Panc1 (cell line): ENCODE data around the gene MYCBP2. TPM values are rescaled to one million over a fixed set of nuclear protein-coding genes. Genes with fewer than 3 reads are reported as not detected.

Experiments
- ATAC-seq: fragments of 200-7000 bp; cut with Tn5 transposase; 2 replicates; pipeline ENCODE4 v1.9.1; 2020; ENCODE audit warnings: mild to moderate bottlenecking, moderate library complexity
- BruUV-seq: library from RNA; stranded (reverse); fragments of 400-500 nt; replicated peaks from 2 replicates; lab custom pipeline; 2021; lab: Mats Ljungman, UMichigan
- CTCF ChIA-PET: fragments of 300-600 bp; sonication (Branson Sonifier 250); formaldehyde crosslinking; loops from one replicate; lab custom pipeline; 2022; ENCODE audit warnings: antibody characterized with exemption; lab: Charles Lee
- POLR2A ChIA-PET: fragments of 300-600 bp; sonication (Branson Sonifier 250); formaldehyde crosslinking; loops from one replicate; lab custom pipeline; 2022; ENCODE audit warnings: antibody characterized with exemption; lab: Charles Lee
- DNase-seq: peaks from one replicate; pipeline ENCODE4 v3.0.0-alpha.2; 2010; ENCODE audit warnings: low read depth, low spot score
- H3K27ac ChIP-seq: 2 replicates; pipeline ENCODE4 v1.5.1; 2011; ENCODE audit warnings: mild to moderate bottlenecking, low read length, inconsistent platforms
- H3K27me3 ChIP-seq: fragments of 200-500 bp; sonication (Bioruptor generic); 2 replicates; pipeline ENCODE4 v1.6.0; 2014; ENCODE audit warnings: low read length, inconsistent platforms; ENCODE audit not compliant: control insufficient read depth, insufficient read depth
- H3K36me3 ChIP-seq: fragments of 200-500 bp; sonication (Bioruptor generic); 2 replicates; pipeline ENCODE4 v1.5.1; 2014; ENCODE audit warnings: inconsistent platforms, mild to moderate bottlenecking, low read length, moderate library complexity; ENCODE audit not compliant: control insufficient read depth, insufficient read depth
- H3K4me1 ChIP-seq: 2 replicates; pipeline ENCODE4 v1.5.1; 2011; ENCODE audit warnings: inconsistent platforms, mild to moderate bottlenecking, low read length, moderate library complexity; ENCODE audit not compliant: control insufficient read depth, insufficient read depth
- H3K4me3 ChIP-seq, 2 experiments: 2 replicates each; pipeline ENCODE4 v1.5.1; 2011 to 2012; ENCODE audit warnings: low read depth in 2 of 2, low read length in 2 of 2, mild to moderate bottlenecking in 2 of 2, inconsistent platforms in 1 of 2, moderate library complexity in 1 of 2
- H3K9me3 ChIP-seq: fragments of 200-500 bp; sonication (Bioruptor generic); 2 replicates; pipeline ENCODE4 v1.5.1; 2014; ENCODE audit warnings: low read depth, mild to moderate bottlenecking, inconsistent platforms, low read length, moderate library complexity; ENCODE audit not compliant: control insufficient read depth, insufficient read depth
- POLR2AphosphoS5 ChIP-seq: IDR thresholded peaks from 2 replicates; pipeline ENCODE4 v1.6.1; 2012; ENCODE audit warnings: mild to moderate bottlenecking, low read depth, low read length, moderate library complexity
- SIN3A ChIP-seq: IDR thresholded peaks from 2 replicates; pipeline ENCODE4 v1.6.1; 2012; ENCODE audit warnings: low read depth, mild to moderate bottlenecking, low read length, moderate library complexity, borderline replicate concordance; ENCODE audit not compliant: insufficient read depth
- TCF7L2 ChIP-seq: IDR thresholded peaks from 2 replicates; pipeline ENCODE4 v1.6.1; 2011; ENCODE audit warnings: mild to moderate bottlenecking, low read depth, low read length, inconsistent platforms
- in situ Hi-C: cut with HindIII; loops from 2 replicates; pipeline ENCODE4 v1.10.0; 2016; ENCODE audit warnings: low sequenced_read_pairs, low pct_unique_long_range_greater_than_20kb
- intact Hi-C: fragments of 100-400 bp; cut with micrococcal nuclease; formaldehyde crosslinking; loops from one replicate; pipeline ENCODE4 v1.10.0; 2022; ENCODE audit not compliant: unreplicated experiment
- total RNA-seq: library from RNA; stranded (reverse); gene quantifications from one replicate; pipeline ENCODE4 v1.2.1, GENCODE V29; 2021; ENCODE audit not compliant: unreplicated experiment
- TF ChIP-seq, protein P1 (sequence below): fragments of 450-650 bp; IDR thresholded peaks from 2 replicates; pipeline ENCODE4 v1.5.1; 2017; ENCODE audit warnings: mild to moderate bottlenecking
- TF ChIP-seq, protein P2 (sequence below), 2 experiments: IDR thresholded peaks; 2 replicates each; pipeline ENCODE4 v1.6.1; 2011 to 2012; ENCODE audit warnings: low read depth in 2 of 2, control low read depth in 1 of 2, low read length in 1 of 2, mild to moderate bottlenecking in 1 of 2, moderate library complexity in 1 of 2; ENCODE audit not compliant: insufficient read depth in 1 of 2

The MYCBP2 gene
- total RNA-seq, 1 experiment from 2014 or later, result 41.4 TPM

DNA sequence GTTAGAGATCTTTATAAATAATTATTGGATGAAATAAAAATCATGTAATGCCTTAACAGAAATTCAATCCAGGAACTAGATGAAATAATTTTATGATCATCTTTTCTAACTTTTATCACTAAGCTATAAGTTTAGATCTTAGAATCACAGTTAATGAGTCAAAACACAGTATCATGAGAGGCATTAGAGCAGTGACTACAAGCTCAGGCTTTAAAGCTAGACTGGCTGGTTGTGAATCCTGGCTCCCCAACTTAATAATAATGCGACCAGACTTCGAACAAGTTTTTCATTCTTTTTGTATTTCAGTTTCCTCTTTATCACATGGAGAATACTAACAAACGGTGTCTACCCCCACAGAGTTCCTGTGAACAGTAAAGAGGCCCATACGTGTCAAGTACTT is 108.6 kb downstream of the MYCBP2 start:
- H3K36me3 ChIP-seq, result no peaks in the 10 kb centered on the region
- CTCF ChIA-PET, result no interaction called here
- in situ Hi-C loops, result no loop called here

DNA sequence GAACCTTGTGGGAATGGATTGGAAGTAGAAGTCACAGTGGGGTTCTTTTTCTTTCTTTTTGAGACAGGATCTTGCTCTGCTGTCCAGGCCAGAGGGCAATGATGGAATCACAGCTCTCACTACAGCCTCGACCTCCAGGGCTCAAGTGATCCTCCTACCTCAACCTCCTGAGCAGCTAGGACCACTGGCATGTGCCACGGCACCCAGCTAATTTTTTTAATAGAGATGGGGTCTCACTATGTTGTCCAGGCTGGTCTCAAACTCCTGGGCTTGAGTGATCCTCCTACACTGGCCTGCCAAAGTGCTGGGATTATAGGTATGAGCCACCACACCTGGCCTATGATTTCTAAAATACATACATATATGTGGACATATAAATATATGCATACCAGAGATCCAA is 111.4 kb downstream of the MYCBP2 start:
- no peak overlapping the region for H3K4me3 ChIP-seq
- no peaks in the 10 kb centered on the region for H3K27me3 ChIP-seq
- H3K4me1 ChIP-seq, result no peaks in the 10 kb centered on the region
- no peak for DNase-seq
- intact Hi-C loops (no loop called here), in situ Hi-C loops (no loop called here)
- H3K27ac ChIP-seq, result no peak overlapping the region
- no TSS peak for BruUV-seq
- TF ChIP-seq SIN3A, result no peak
- no peak for TF ChIP-seq TCF7L2
- TF ChIP-seq, protein P1, sequence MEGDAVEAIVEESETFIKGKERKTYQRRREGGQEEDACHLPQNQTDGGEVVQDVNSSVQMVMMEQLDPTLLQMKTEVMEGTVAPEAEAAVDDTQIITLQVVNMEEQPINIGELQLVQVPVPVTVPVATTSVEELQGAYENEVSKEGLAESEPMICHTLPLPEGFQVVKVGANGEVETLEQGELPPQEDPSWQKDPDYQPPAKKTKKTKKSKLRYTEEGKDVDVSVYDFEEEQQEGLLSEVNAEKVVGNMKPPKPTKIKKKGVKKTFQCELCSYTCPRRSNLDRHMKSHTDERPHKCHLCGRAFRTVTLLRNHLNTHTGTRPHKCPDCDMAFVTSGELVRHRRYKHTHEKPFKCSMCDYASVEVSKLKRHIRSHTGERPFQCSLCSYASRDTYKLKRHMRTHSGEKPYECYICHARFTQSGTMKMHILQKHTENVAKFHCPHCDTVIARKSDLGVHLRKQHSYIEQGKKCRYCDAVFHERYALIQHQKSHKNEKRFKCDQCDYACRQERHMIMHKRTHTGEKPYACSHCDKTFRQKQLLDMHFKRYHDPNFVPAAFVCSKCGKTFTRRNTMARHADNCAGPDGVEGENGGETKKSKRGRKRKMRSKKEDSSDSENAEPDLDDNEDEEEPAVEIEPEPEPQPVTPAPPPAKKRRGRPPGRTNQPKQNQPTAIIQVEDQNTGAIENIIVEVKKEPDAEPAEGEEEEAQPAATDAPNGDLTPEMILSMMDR, result no peak
- TF ChIP-seq, protein P2, sequence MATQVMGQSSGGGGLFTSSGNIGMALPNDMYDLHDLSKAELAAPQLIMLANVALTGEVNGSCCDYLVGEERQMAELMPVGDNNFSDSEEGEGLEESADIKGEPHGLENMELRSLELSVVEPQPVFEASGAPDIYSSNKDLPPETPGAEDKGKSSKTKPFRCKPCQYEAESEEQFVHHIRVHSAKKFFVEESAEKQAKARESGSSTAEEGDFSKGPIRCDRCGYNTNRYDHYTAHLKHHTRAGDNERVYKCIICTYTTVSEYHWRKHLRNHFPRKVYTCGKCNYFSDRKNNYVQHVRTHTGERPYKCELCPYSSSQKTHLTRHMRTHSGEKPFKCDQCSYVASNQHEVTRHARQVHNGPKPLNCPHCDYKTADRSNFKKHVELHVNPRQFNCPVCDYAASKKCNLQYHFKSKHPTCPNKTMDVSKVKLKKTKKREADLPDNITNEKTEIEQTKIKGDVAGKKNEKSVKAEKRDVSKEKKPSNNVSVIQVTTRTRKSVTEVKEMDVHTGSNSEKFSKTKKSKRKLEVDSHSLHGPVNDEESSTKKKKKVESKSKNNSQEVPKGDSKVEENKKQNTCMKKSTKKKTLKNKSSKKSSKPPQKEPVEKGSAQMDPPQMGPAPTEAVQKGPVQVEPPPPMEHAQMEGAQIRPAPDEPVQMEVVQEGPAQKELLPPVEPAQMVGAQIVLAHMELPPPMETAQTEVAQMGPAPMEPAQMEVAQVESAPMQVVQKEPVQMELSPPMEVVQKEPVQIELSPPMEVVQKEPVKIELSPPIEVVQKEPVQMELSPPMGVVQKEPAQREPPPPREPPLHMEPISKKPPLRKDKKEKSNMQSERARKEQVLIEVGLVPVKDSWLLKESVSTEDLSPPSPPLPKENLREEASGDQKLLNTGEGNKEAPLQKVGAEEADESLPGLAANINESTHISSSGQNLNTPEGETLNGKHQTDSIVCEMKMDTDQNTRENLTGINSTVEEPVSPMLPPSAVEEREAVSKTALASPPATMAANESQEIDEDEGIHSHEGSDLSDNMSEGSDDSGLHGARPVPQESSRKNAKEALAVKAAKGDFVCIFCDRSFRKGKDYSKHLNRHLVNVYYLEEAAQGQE (IDR thresholded peaks at IDR 0.05; ENCODE audit: insufficient read depth in 1 of 2, low read depth in 2 of 2, low read length in 1 of 2), result no peak
- no peak for TF ChIP-seq POLR2AphosphoS5
- CTCF ChIA-PET, result no interaction called here
- H3K36me3 ChIP-seq, result no peaks in the 10 kb centered on the region; the same call in 1 of the 2 replicates
- no peak for ATAC-seq
- POLR2A ChIA-PET, result no interaction called here
- H3K9me3 ChIP-seq, result no peaks in the 10 kb centered on the region

More for the DNA sequence above, 108.6 kb downstream of the MYCBP2 start:
- TF ChIP-seq SIN3A, result no peak
- TF ChIP-seq, protein P2 (IDR thresholded peaks at IDR 0.05; ENCODE audit: insufficient read depth in 1 of 2, low read depth in 2 of 2, low read length in 1 of 2), result no peak
- TF ChIP-seq POLR2AphosphoS5, result no peak
- TF ChIP-seq TCF7L2, result no peak
- TF ChIP-seq, protein P1, result no peak
- DNase-seq (no peak), ATAC-seq (no peak)
- H3K4me3 ChIP-seq, result no peak overlapping the region
- H3K27ac ChIP-seq, result no peak overlapping the region
- H3K4me1 ChIP-seq, result no peaks in the 10 kb centered on the region
- no peaks in the 10 kb centered on the region for H3K27me3 ChIP-seq
- POLR2A ChIA-PET, result no interaction called here
- H3K9me3 ChIP-seq, result no peaks in the 10 kb centered on the region
- no TSS peak for BruUV-seq
- intact Hi-C loops, result no loop called here
